OCI-LY3 (cell line): ENCODE data around the gene GTF3C5.

Source experiments
- H2AFZ ChIP-seq: fragments of 200-600, 300-600 bp; shearing (Covaris generic); 2 replicates; pipeline ENCODE4 v1.6.0; 2014; ENCODE audit warnings: antibody characterized with exemption, low read depth, low read length
- H3K27ac ChIP-seq: fragments of 200-600, 300-600 bp; sonication (generic); 2 replicates; pipeline ENCODE4 v1.5.1; 2014; ENCODE audit warnings: mild to moderate bottlenecking, low read length, moderate library complexity, mixed read lengths
- H3K27me3 ChIP-seq: fragments of 200-600, 300-600 bp; sonication (generic); 2 replicates; pipeline ENCODE4 v1.6.1; 2014; ENCODE audit warnings: low read depth, low read length, mixed read lengths
- H3K36me3 ChIP-seq: fragments of 200-600, 300-600 bp; sonication (generic); replicated peaks from 2 replicates; pipeline ENCODE3; 2014; ENCODE audit warnings: low read depth, low read length, mixed read lengths
- H3K4me1 ChIP-seq: fragments of 300-600, 200-600 bp; sonication (generic); 2 replicates; pipeline ENCODE4 v1.6.1; 2014; ENCODE audit warnings: low read length, mixed read lengths
- H3K4me2 ChIP-seq: fragments of 200-600, 300-600 bp; sonication (generic); 2 replicates; pipeline ENCODE4 v1.6.1; 2014; ENCODE audit warnings: low read length, mixed read lengths
- H3K4me3 ChIP-seq: fragments of 300-600, 200-600 bp; sonication (generic); 2 replicates; pipeline ENCODE4 v1.5.1; 2014; ENCODE audit warnings: antibody characterized with exemption, mild to moderate bottlenecking, low read length, moderate library complexity
- H3K79me2 ChIP-seq: fragments of 300-600, 200-600 bp; shearing (Covaris generic); 2 replicates; pipeline ENCODE4 v1.6.1; 2014; ENCODE audit warnings: mild to moderate bottlenecking, low read length, mixed read lengths
- H3K9ac ChIP-seq: fragments of 300-600, 200-600 bp; shearing (Covaris generic); 2 replicates; pipeline ENCODE4 v1.6.0; 2014; ENCODE audit warnings: mild to moderate bottlenecking, low read length, moderate library complexity
- H3K9me3 ChIP-seq: fragments of 200-600, 300-600 bp; shearing (Covaris generic); 2 replicates; pipeline ENCODE4 v1.6.1; 2014; ENCODE audit warnings: low read length, mixed read lengths; ENCODE audit not compliant: insufficient read depth
- H4K20me1 ChIP-seq: fragments of 200-600, 300-600 bp; sonication (generic); 2 replicates; pipeline ENCODE4 v1.6.1; 2016; ENCODE audit warnings: low read length, mixed read lengths; ENCODE audit not compliant: insufficient read depth
- CTCF ChIP-seq: fragments of 200-600, 300-600 bp; sonication (generic); IDR thresholded peaks from 2 replicates; pipeline ENCODE4 v1.5.1; 2014; ENCODE audit warnings: antibody characterized with exemption, low read length, low read depth
- EZH2phosphoT487 ChIP-seq: fragments of 200-600 bp; shearing (Covaris generic); IDR thresholded peaks from 2 replicates; pipeline ENCODE4 v1.6.1; 2018; ENCODE audit warnings: antibody characterized with exemption, mixed run types, low read depth

GTF3C5 gene

GRCh38 chr9:133003671-133004090, 27.1 kb upstream of the GTF3C5 start:
- H3K36me3 ChIP-seq, result no peaks in the 10 kb centered on the region
- no peaks in the 10 kb centered on the region for H4K20me1 ChIP-seq
- H3K79me2 ChIP-seq, result no peaks in the 10 kb centered on the region
- TF ChIP-seq EZH2phosphoT487 (no peak), CTCF (no peak)
- H3K9me3 ChIP-seq, result no peaks in the 10 kb centered on the region
- no peaks in the 10 kb centered on the region for H3K4me1 ChIP-seq
- no peak overlapping the region for H3K9ac ChIP-seq
- no peak overlapping the region for H2AFZ ChIP-seq
- H3K4me2 ChIP-seq, result no peak overlapping the region
- H3K27ac ChIP-seq, result no peak overlapping the region
- peaks cover 33% of the 10 kb centered on the region for H3K27me3 ChIP-seq
- no peak overlapping the region for H3K4me3 ChIP-seq

- Histone ChIP-seq H4K20me1 (no peaks in the 10 kb centered on the region), H2AFZ (no peak overlapping the region), H3K4me2 (no peak overlapping the region), H3K27ac (no peak overlapping the region), H3K79me2 (no peaks in the 10 kb centered on the region), H3K9me3 (no peaks in the 10 kb centered on the region), H3K9ac (no peak overlapping the region), H3K36me3 (no peaks in the 10 kb centered on the region), H3K27me3 (peaks cover 26% of the 10 kb centered on the region), H3K4me1 (no peaks in the 10 kb centered on the region), H3K4me3 (no peak overlapping the region)
- TF ChIP-seq EZH2phosphoT487, result no peak
- TF ChIP-seq CTCF, result no peak
Observed at GRCh38 chr9:133004091-133004998, 26.5 kb upstream of the GTF3C5 start.

- H3K79me2 ChIP-seq, result no peaks in the 10 kb centered on the region
- H3K27me3 ChIP-seq, result peaks cover 19% of the 10 kb centered on the region
- H3K4me3 ChIP-seq, result no peak overlapping the region
- no peaks in the 10 kb centered on the region for H3K36me3 ChIP-seq
- no peak overlapping the region for H3K4me2 ChIP-seq
- H3K9me3 ChIP-seq, result no peaks in the 10 kb centered on the region
- no peak overlapping the region for H3K9ac ChIP-seq
- H4K20me1 ChIP-seq, result no peaks in the 10 kb centered on the region
- TF ChIP-seq EZH2phosphoT487 (no peak), CTCF (no peak)
- H3K4me1 ChIP-seq, result no peaks in the 10 kb centered on the region
- H3K27ac ChIP-seq, result no peak overlapping the region
- H2AFZ ChIP-seq, result no peak overlapping the region
Observed at GRCh38 chr9:133004999-133005760, 25.6 kb upstream of the GTF3C5 start.

GRCh38 chr9:133005957-133006356, 24.8 kb upstream of the GTF3C5 start:
- H3K27ac ChIP-seq, result no peak overlapping the region
- TF ChIP-seq EZH2phosphoT487, result no peak
- no peak for TF ChIP-seq CTCF
- H2AFZ ChIP-seq, result no peak overlapping the region
- no peaks in the 10 kb centered on the region for H3K9me3 ChIP-seq
- H3K79me2 ChIP-seq, result no peaks in the 10 kb centered on the region
- no peak overlapping the region for H3K4me2 ChIP-seq
- peaks cover 13% of the 10 kb centered on the region for H3K27me3 ChIP-seq
- H3K9ac ChIP-seq, result no peak overlapping the region
- no peaks in the 10 kb centered on the region for H3K4me1 ChIP-seq
- no peak overlapping the region for H3K4me3 ChIP-seq
- no peaks in the 10 kb centered on the region for H3K36me3 ChIP-seq
- H4K20me1 ChIP-seq, result no peaks in the 10 kb centered on the region
